PFSK-1 (cell line): ENCODE results near the gene PDE8B.

Experiments
- POLR2AphosphoS5 ChIP-seq: IDR thresholded peaks from 2 replicates; pipeline ENCODE4 v1.6.1; 2012; ENCODE audit warnings: low read depth, mild to moderate bottlenecking, control low read depth, low read length, moderate library complexity
- REST ChIP-seq, 2 experiments: IDR thresholded peaks; 2 replicates each; pipeline versions ENCODE4 v1.6.1 to v1.8.0; 2011 to 2012; ENCODE audit warnings: low read depth in 2 of 2, low read length in 2 of 2, control low read depth in 1 of 2, inconsistent platforms in 1 of 2, mild to moderate bottlenecking in 1 of 2, moderate library complexity in 1 of 2; ENCODE audit not compliant: insufficient read depth in 1 of 2
- SIN3A ChIP-seq: IDR thresholded peaks from 2 replicates; pipeline ENCODE4 v1.6.1; 2012; ENCODE audit warnings: mild to moderate bottlenecking, low read length, moderate library complexity, borderline replicate concordance; ENCODE audit not compliant: insufficient read depth
- TAF1 ChIP-seq: IDR thresholded peaks from 2 replicates; pipeline ENCODE4 v1.6.1; 2012; ENCODE audit warnings: low read length, control low read depth, borderline replicate concordance; ENCODE audit not compliant: insufficient read depth

GRCh38 chr5:77461287-77461686 is 250.8 kb downstream of the PDE8B start:
- no peak for TF ChIP-seq TAF1
- TF ChIP-seq POLR2AphosphoS5: no peak
- no peak for TF ChIP-seq SIN3A
- TF ChIP-seq REST (IDR thresholded peaks at IDR 0.05; ENCODE audit: insufficient read depth in 1 of 2, low read depth in 2 of 2, low read length in 2 of 2): no peak
